HG02938 (cell line): ENCODE measurements around the gene COBLL1.
A peak's percentile ranks its signal among the peaks of the same experiment; 100 is the strongest.

Experiments used
- ATAC-seq: cut with Tn5 transposase; IDR thresholded peaks from one replicate; pipeline ENCODE4 v1.9.1; 2021; ENCODE audit warnings: mild to moderate bottlenecking, moderate library complexity; ENCODE audit not compliant: unreplicated experiment

COBLL1 gene

GRCh38 chr2:164859251-164859818 lies 17.7 kb upstream of the COBLL1 start:
- no peak for ATAC-seq

- no peak for ATAC-seq
These were observed 10.5 kb upstream of the COBLL1 start for GRCh38 chr2:164852086-164852485.

DNA sequence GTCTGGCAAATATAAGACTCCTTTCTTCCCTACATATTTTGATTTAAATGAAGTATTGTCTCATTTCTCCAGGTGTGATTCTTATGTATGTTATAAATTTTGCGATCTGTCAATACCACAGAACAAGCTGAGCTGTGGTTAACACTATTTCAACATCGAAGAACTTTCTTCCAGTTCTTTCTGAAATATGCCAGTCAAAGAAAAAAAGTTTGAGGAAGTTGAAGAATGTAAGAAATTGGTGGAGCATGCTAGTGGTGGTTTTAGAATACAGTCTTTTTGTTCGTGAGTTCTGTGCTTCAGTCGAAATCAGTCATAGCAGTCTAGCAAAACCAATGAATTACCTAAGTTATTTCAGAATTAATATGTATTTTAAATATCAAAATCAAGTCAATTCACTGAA lies 8.6 kb upstream of the COBLL1 start:
- ATAC-seq: no peak

- no peak for ATAC-seq
These were observed 7.9 kb upstream of the COBLL1 start for GRCh38 chr2:164849506-164849905.

DNA sequence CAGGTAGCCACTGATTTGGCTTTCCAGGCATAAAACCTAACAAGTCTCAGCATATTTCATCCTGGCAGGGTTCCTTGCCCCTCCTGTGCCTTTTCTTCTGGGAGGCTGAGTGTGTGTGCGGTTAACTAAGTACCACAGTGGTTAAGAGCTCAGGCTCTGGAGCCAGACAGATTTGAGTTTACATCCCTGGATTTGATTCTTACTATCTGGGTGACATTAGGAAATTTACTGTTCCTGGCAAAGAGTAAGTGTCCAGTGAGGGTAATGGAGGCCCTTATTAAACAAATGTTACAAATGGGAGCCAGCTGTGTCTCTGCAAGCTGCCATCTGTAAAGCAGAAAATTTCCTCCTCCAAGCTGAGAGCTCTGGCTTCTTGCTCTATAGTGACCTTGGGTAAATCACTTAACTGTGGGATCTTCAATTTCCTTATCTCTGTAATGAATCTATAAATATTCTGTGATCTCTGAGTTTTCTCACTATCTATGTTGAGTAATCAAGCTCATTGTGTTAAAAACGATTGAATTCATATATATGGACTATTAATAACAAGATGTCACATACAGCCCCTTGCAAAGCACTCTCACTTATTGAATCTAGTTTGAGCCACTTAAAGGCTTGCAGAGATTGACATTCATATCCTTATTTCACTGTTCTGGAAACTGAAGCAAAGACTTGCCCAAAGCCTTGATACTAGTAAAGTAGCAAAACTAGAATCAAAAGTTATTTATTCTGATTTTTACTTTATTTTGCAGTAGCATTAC lies 6.5 kb upstream of the COBLL1 start:
- no peak for ATAC-seq

GRCh38 chr2:164847291-164847690 lies 5.7 kb upstream of the COBLL1 start:
- no peak for ATAC-seq

DNA sequence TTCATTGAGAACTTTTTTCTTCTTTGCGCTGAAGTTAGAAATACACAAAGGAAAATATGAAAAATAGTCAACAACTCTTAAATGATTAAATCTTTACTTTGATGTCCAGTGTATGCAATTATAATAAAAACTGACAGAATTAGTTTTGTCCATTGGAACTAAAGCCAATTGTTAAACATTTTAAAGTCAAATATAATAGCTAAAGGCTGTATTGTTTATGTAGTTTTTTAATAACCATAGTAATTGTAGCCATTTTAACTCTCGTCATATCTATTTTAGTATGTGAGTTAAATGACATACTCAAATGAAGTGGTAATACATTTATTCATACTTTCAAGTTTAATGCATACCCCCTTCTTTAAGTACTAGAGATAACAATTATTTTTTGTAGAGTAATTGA lies 4.7 kb upstream of the COBLL1 start:
- ATAC-seq: no peak

DNA sequence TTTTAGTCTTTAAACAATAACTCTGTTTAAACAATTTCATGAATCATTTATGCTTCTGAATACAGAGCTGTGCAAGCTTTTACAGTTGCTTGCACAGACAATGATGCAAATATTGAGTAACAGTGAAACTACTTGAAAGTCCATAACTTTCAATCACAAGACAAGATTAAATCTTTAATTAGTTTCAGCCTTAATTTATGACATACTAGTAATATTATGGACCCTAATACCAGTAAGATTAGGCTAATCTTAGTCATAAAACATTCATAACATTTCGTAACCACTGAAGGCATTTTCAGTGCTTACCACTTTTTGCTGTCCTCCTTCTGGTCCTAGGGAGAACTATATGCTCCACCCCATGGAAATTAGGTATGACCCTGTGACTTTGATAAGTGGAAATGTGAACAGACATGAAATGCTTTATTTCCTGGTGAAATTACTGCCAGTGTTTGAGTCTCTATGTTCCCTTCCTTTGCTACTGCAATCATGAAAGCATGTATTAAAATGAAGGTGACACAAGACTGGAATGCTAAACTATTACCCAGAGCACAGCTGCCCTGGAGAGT lies 1.8 kb upstream of the COBLL1 start:
- ATAC-seq: no peak

- ATAC-seq: no peak
These were observed 972 bp upstream of the COBLL1 start for GRCh38 chr2:164842624-164842966.

- ATAC-seq: peak; percentile 45
These were observed 499 bp downstream of the COBLL1 start for GRCh38 chr2:164840930-164841718.

DNA sequence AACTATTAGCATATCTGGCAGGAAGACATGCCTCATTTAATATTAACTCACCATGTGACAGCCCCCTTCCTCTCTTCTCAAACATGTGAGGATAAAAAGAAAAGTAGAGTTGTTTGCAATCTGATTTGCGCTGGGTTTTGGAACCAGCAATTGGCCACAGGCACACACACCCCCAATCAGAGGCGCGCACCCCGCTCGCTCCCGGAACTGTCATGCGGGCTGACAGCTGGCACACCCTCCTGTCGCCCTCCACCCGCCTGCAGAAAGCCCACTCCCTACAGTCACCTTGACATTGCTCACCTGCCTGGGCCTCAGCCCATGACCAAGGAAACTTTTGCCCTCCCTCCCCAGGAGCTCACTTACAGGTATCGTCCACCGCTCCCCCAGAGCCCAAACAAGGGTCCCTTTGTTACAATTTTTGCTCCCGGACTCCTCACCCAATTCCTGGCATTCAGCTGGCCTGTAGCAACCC lies 1.1 kb downstream of the COBLL1 start:
- no peak for ATAC-seq

DNA sequence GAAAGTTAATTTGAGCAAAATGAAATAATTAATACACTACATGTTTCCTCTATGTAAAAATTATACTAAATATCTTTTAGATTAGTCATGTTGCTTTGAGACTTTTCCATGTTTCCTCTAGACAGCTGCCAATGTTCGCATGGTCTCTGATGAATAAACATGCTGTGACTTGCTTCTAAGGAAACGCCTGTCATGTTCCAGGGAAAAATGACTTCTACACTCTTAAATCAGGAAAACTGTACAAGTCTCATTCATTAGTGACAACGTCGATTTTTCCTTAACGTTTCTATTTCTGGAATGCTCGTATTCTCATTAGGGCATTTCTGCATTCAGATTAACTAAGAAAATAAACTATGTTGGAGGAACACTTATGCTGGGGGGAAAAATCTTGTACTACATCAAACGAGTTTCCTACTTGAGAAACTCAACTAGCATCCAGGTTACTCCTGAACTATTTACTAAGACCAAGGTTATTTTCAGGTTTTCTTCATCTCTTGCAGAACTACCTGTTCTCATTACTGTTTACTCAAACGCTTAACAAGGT lies 1.6 kb downstream of the COBLL1 start:
- ATAC-seq: no peak

DNA sequence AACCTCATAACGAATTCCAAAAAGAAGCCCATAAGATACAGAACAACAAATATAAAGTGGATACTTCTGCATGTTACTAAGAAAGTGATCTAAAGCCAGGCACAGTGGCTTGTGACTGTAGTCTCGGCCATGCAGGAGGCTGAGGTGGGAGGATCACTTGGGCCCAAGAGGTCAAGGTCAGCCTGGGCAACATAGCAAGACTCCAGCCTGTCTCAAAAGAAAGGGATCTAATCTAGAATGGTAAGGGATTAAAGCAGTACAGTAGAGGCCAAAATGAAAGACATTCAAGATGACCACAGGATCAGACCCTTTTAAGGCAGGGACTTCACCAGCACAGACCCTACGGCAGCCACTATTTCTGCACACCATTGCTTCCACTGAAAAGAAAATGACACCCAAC lies 3.8 kb downstream of the COBLL1 start:
- ATAC-seq: no peak

- no peak for ATAC-seq
These were observed 4.7 kb downstream of the COBLL1 start for GRCh38 chr2:164836907-164837306.

GRCh38 chr2:164835302-164835701 lies 6.3 kb downstream of the COBLL1 start:
- no peak for ATAC-seq

GRCh38 chr2:164831887-164832286 lies 9.7 kb downstream of the COBLL1 start:
- ATAC-seq: no peak

GRCh38 chr2:164831180-164831579 lies 10.4 kb downstream of the COBLL1 start:
- ATAC-seq: no peak

GRCh38 chr2:164826293-164827243 lies 15.1 kb downstream of the COBLL1 start:
- ATAC-seq: no peak

DNA sequence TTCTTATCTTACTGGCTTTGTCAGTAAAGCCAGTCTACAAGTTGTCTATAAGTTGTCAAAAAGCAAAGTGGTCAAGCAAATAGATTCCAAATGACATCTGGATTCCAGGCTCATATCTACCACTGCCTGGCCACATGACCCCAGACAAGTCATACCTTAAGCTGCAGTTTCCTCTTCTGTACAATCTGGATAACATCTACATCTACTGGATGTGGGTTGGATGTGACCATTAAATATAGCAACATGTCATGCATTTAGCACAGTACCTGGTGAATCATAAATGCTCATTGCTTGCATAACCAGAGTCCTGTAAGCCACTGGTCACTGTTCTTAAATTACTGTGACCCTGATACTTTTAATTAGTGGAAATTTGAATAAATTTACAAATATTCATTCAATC lies 16.8 kb downstream of the COBLL1 start:
- ATAC-seq: no peak

- no peak for ATAC-seq
These were observed 18.5 kb downstream of the COBLL1 start for GRCh38 chr2:164823126-164823525.
